Ovary (tissue), 3 donors: ENCODE measurements around the gene ACVR1B.

Source experiments
- CTCF ChIP-seq, 3 donors: fragments of 450-650 bp in 2 of 3; fragments of 200-600 bp in 1 of 3; IDR thresholded peaks; one replicate each; pipeline versions ENCODE4 v1.5.1 to v1.8.0; 2016 to 2022; ENCODE audit warnings: antibody characterized with exemption in 3 of 3, mild to moderate bottlenecking in 1 of 3
- EP300 ChIP-seq: sonication (generic); formaldehyde crosslinking; IDR thresholded peaks from one replicate; pipeline ENCODE4 v1.6.1; 2017; ENCODE audit warnings: antibody characterized with exemption
- POLR2A ChIP-seq: fragments of 450-650 bp; IDR thresholded peaks from one replicate; pipeline ENCODE4 v1.6.1; 2017; ENCODE audit warnings: antibody characterized with exemption, mild to moderate bottlenecking, moderate library complexity
- donor health status: DM: no; HTN: no; CAD: no.

GRCh38 chr12:51904951-51905470 lies 46.5 kb upstream of the ACVR1B start:
- TF ChIP-seq CTCF (IDR thresholded peaks at IDR 0.05) (no peak), POLR2A (no peak), EP300 (no peak)
